K562 (cell line): ENCODE data around the gene GDF11. TPM values are rescaled to one million over a fixed set of nuclear protein-coding genes. Genes with fewer than 3 reads are reported as not detected.

Experiments used
- ATAC-seq: fragments of 200-7000 bp; cut with Tn5 transposase; 3 replicates; pipeline ENCODE4 v1.9.1; 2020; ENCODE audit warnings: moderate library complexity
- BruUV-seq: library from RNA; stranded (reverse); fragments of 400-500 nt; replicated peaks from 2 replicates; lab custom pipeline; 2021; lab: Mats Ljungman, UMichigan
- CTCF ChIA-PET: fragments of 300-600 bp; formaldehyde crosslinking; extraction: SDS; loops from one replicate; lab custom pipeline; 2021; ENCODE audit warnings: low intra/inter-chr PET ratio; lab: Yijun Ruan, JAX
- POLR2A ChIA-PET: fragments of 300-600, 350-650 bp; sonication (Branson Sonifier 250); formaldehyde crosslinking; extraction: SDS; loops from one replicate; lab custom pipeline; 2021; ENCODE audit warnings: antibody characterized with exemption, inconsistent platforms; lab: Yijun Ruan, JAX
- DNase-seq, 4 experiments: peaks; one replicate each; pipeline versions ENCODE4 v3.0.0 to v3.0.0-alpha.2; 2011 to 2018; ENCODE audit warnings: low spot score in 3 of 4, mixed read lengths in 3 of 4; ENCODE audit errors: extremely low read depth in 1 of 4
- FAIRE-seq: peaks from 2 replicates; lab custom pipeline; 2011; peaks lifted over from hg19 to GRCh38; lab: Jason Lieb, UNC
- H2AFZ ChIP-seq: 2 replicates; pipeline ENCODE4 v1.6.0; 2011; ENCODE audit warnings: low read depth, low read length, control low read depth, inconsistent platforms
- H3K27ac ChIP-seq: fragments of 200-600 bp; 3 replicates; pipeline ENCODE4 v1.8.0; 2011; ENCODE audit warnings: low read depth, mild to moderate bottlenecking, control low read depth, inconsistent platforms, low read length, moderate library complexity, mixed read lengths; ENCODE audit errors: extremely low read depth
- H3K27me3 ChIP-seq, 2 experiments: fragments of 300-600 bp in 1 of 2; 2 replicates in 1 of 2; 3 replicates in 1 of 2; pipeline versions ENCODE4 v1.6.0 to v1.8.0; 2011; ENCODE audit warnings: inconsistent platforms in 2 of 2, low read length in 2 of 2, mild to moderate bottlenecking in 1 of 2, mixed read lengths in 1 of 2, moderate library complexity in 1 of 2; ENCODE audit not compliant: control insufficient read depth in 2 of 2, insufficient read depth in 2 of 2
- H3K36me3 ChIP-seq: fragments of 300-600 bp; 3 replicates; pipeline ENCODE4 v1.8.0; 2011; ENCODE audit warnings: mild to moderate bottlenecking, low read length, inconsistent platforms; ENCODE audit not compliant: control insufficient read depth, insufficient read depth
- H3K4me1 ChIP-seq, 2 experiments: fragments of 200-600 bp in 1 of 2; replicated peaks in 1 of 2; 2 replicates in 1 of 2; 3 replicates in 1 of 2; pipeline versions ENCODE4 v1.5.1 to v1.8.0; 2011; ENCODE audit warnings: inconsistent platforms in 2 of 2, low read length in 2 of 2, mild to moderate bottlenecking in 1 of 2, mixed read lengths in 1 of 2, moderate library complexity in 1 of 2; ENCODE audit not compliant: control insufficient read depth in 2 of 2, insufficient read depth in 2 of 2
- H3K4me2 ChIP-seq: 2 replicates; pipeline ENCODE4 v1.6.1; 2011; ENCODE audit warnings: low read length, control low read depth, inconsistent platforms, mixed read lengths; ENCODE audit not compliant: insufficient read depth
- H3K4me3 ChIP-seq: fragments of 200-600 bp; sonication (generic), shearing (Covaris generic); 2 replicates; pipeline ENCODE4 v1.5.1; 2016; ENCODE audit warnings: control low read depth, inconsistent platforms
- H3K79me2 ChIP-seq: fragments of 200-600 bp; 3 replicates; pipeline ENCODE4 v1.8.0; 2011; ENCODE audit warnings: low read length, inconsistent platforms; ENCODE audit not compliant: control insufficient read depth, insufficient read depth
- H3K9ac ChIP-seq, 2 experiments: 2 replicates each; pipeline versions ENCODE4 v1.6.0 to v1.6.1; 2011; ENCODE audit warnings: low read depth in 2 of 2, low read length in 2 of 2, control low read depth in 1 of 2, inconsistent platforms in 1 of 2, mild to moderate bottlenecking in 1 of 2, mixed read lengths in 1 of 2; ENCODE audit not compliant: insufficient read depth in 1 of 2
- H3K9me1 ChIP-seq: one replicate; pipeline ENCODE4 v1.6.0; 2011; ENCODE audit warnings: inconsistent platforms, mild to moderate bottlenecking, low read length, moderate library complexity; ENCODE audit not compliant: control insufficient read depth, insufficient read depth
- H3K9me3 ChIP-seq: replicated peaks from 2 replicates; pipeline ENCODE4 v1.5.1; 2011; ENCODE audit warnings: low read depth, low read length, inconsistent platforms; ENCODE audit not compliant: control insufficient read depth, insufficient read depth
- H4K20me1 ChIP-seq: replicated peaks from 2 replicates; pipeline ENCODE4 v1.6.1; 2011; ENCODE audit warnings: low read length, inconsistent platforms, mixed read lengths; ENCODE audit not compliant: control insufficient read depth, insufficient read depth
- ARID2 ChIP-seq: fragments of 450-650 bp; IDR thresholded peaks from 2 replicates; pipeline ENCODE4 v1.6.1; 2017; ENCODE audit warnings: antibody characterized with exemption, mild to moderate bottlenecking
- CBX8 ChIP-seq: fragments of 200-600 bp; sonication (generic); IDR thresholded peaks from 2 replicates; pipeline ENCODE4 v1.6.1; 2012; ENCODE audit warnings: borderline replicate concordance, mixed run types, low read depth, mild to moderate bottlenecking, moderate library complexity, mixed read lengths, low read length, control low read depth, inconsistent platforms; ENCODE audit not compliant: poor library complexity, severe bottlenecking; ENCODE audit errors: extremely low read depth
- MCM7 ChIP-seq, 2 experiments: fragments of 450-650 bp; IDR thresholded peaks; 2 replicates each; pipeline ENCODE4 v1.6.1; 2016 to 2018
- OTX1 ChIP-seq: fragments of 450-650 bp; formaldehyde crosslinking; IDR thresholded peaks from 2 replicates; pipeline ENCODE4 v1.4.0; 2022; ENCODE audit warnings: mild to moderate bottlenecking
- PKNOX1 ChIP-seq: fragments of 450-650 bp; IDR thresholded peaks from 2 replicates; pipeline ENCODE4 v1.6.1; 2016
- SRSF9 ChIP-seq: fragments of 200-400 bp; formaldehyde crosslinking; IDR thresholded peaks from 2 replicates; pipeline ENCODE4 v1.6.1; 2017; ENCODE audit warnings: low read depth, low read length, borderline replicate concordance
- TAF7 ChIP-seq: fragments of 450-650 bp; IDR thresholded peaks from 2 replicates; pipeline ENCODE4 v1.6.1; 2016; ENCODE audit warnings: missing genetic modification characterization, missing compliant biosample characterization
- ZBTB5 ChIP-seq: fragments of 450-650 bp; IDR thresholded peaks from 2 replicates; pipeline ENCODE4 v1.6.1; 2017; ENCODE audit warnings: antibody characterized with exemption
- ZNF23 ChIP-seq: fragments of 250-450 bp; sonication (Bioruptor Pico); IDR thresholded peaks from 2 replicates; pipeline ENCODE4 v1.4.0; 2020; ENCODE audit warnings: mild to moderate bottlenecking
- ZNF407 ChIP-seq: fragments of 450-650 bp; IDR thresholded peaks from 2 replicates; pipeline ENCODE4 v1.6.1; 2016; ENCODE audit warnings: low read depth
- WGBS: fragments of 100-300 bp; shearing (Covaris generic); methylation state at CpG from one replicate; pipeline ENCODE4 v1.1.6; 2016; ENCODE audit warnings: low coverage, mixed read lengths; ENCODE audit not compliant: insufficient coverage; ENCODE audit errors: missing lambda C conversion rate; 5-methylcytosine and 5-hydroxymethylcytosine counted together
- in situ Hi-C: fragments of 300-500 bp; cut with MboI; formaldehyde crosslinking; loops from 4 replicates; pipeline ENCODE4 v1.15.0; 2018; ENCODE audit warnings: inconsistent platforms, mixed read lengths
- intact Hi-C: fragments of 100-400 bp; cut with micrococcal nuclease; formaldehyde crosslinking; loops from 2 replicates; pipeline ENCODE4 v1.14.2; 2022
- polyA plus RNA-seq, 8 experiments: library from polyadenylated mRNA; depleted of rRNA in 4 of 8; stranded (reverse) in 5 of 8; unstranded in 3 of 8; fragments of >200 nt; fragmentation: Nextera tagmentation in 2 of 8; fragmentation: Illumina TruSeq in 1 of 8; extraction: Ambion mirVana in 2 of 8; extraction: Trizol in 1 of 8; gene quantifications; 2 replicates each; pipeline versions ENCODE4 v1.2.1 to v1.2.3, GENCODE V29; 2011 to 2014; ENCODE audit warnings: inconsistent platforms in 1 of 8, missing spikeins in 1 of 8
- total RNA-seq, 7 experiments: library from RNA; depleted of rRNA in 6 of 7; stranded (reverse); fragments of >200 nt in 6 of 7; fragmentation: Illumina TruSeq in 2 of 7; extraction: Trizol in 2 of 7; gene quantifications; 2 replicates each; pipeline versions ENCODE4 v1.2.1 to v1.2.3, GENCODE V29; 2011 to 2021; ENCODE audit warnings: low replicate concordance in 1 of 7

Gene GDF11
- total and polyA plus RNA-seq, 9 of the 15 experiments (the other 6 are each of a cell fraction or from before 2014, with no cell fraction given), result 1.4 to 15.7 (median 4.8) TPM

- H3K9ac ChIP-seq, result no peak overlapping the region
- CTCF ChIA-PET, result no interaction called here
- no peaks in the 10 kb centered on the region for H3K79me2 ChIP-seq
- H3K27me3 ChIP-seq, result peaks cover 20 to 67% of the 10 kb centered on the region in 2 experiments; a peak in 4 of 5 replicates
- no peak for ATAC-seq
- no TSS peak for BruUV-seq
- H3K4me3 ChIP-seq, result no peak overlapping the region
- FAIRE-seq, result no peak
- no peak overlapping the region for H3K4me2 ChIP-seq
- intact Hi-C loops, result no loop called here
- no peaks in the 10 kb centered on the region for H3K9me3 ChIP-seq
- H3K27ac ChIP-seq, result no peak overlapping the region
- H2AFZ ChIP-seq, result no peak overlapping the region
- in situ Hi-C loops, result no loop called here
- DNase-seq, result no peak
- 6% methylated on average over 7 of the region's 7 CpGs for WGBS
- no peaks in the 10 kb centered on the region for H3K36me3 ChIP-seq
- peaks cover under 1% of the 10 kb centered on the region for H3K9me1 ChIP-seq
- no peaks in the 10 kb centered on the region; the same call in 1 of the 2 replicates for H4K20me1 ChIP-seq
- POLR2A ChIA-PET, result interaction anchor here (1.1 to 2.0 kb wide), 3 partner anchors 8 to 16 kb away, joined by 3 to 9 read pairs (median 9); a partner anchor contains a TSS
- peaks cover 0 to 18% of the 10 kb centered on the region in 2 experiments; a peak in 2 of 5 replicates for H3K4me1 ChIP-seq
- TF ChIP-seq MCM7 (IDR thresholded peaks at IDR 0.05) (no peak), SRSF9 (no peak), ARID2 (no peak), TAF7 (tag) (no peak), CBX8 (no peak), ZBTB5 (no peak), OTX1 (CRISPR knock-in tag) (no peak), ZNF407 (no peak), ZNF23 (CRISPR knock-in tag) (no peak), PKNOX1 (no peak)
These were observed 45.2 kb upstream of the GDF11 start for GRCh38 chr12:55697686-55698085.
